Heart left ventricle (tissue), 13 donors: ENCODE results near the gene DUSP16.

Source experiments
- CTCF ChIP-seq, 12 donors: fragments of 200-600 bp; sonication (generic) in 4 of 12; IDR thresholded peaks; one replicate each; pipeline versions ENCODE4 v1.5.0 to v1.8.0; 2018 to 2022; ENCODE audit warnings: antibody characterized with exemption in 12 of 12, mild to moderate bottlenecking in 5 of 12
- POLR2A ChIP-seq, 2 donors: fragments of 450-650 bp; IDR thresholded peaks; one replicate each; pipeline ENCODE4 v1.6.1; 2017; ENCODE audit warnings: antibody characterized with exemption in 2 of 2, mild to moderate bottlenecking in 2 of 2, moderate library complexity in 2 of 2
- donor health status: ischemic (EF 13 %, LVEDD 7.1; RV severe dilation, severe dysfunction).
- donor health status: DM: no; HTN: yes; CAD: no.
- donor health status: DM: no; HTN: no; CAD: no.
- donor health status: ischemic (EF 25% LVEDD 6.9; RV normal size, moderate dysfunction).
- donor health status: ischemic (EF 25% LVEDD 5.7; RV mildly dilated, moderate dysfunction).
- donor health status: ischemic (EF 35%, LVEDD 5.7; RV mildly dilated, moderate dysfunction).
- donor health status: nonischemic (EF 11% LVEDD 7.7; RV severe dilation, severe dysfunction).
- donor health status: DM: yes; HTN: yes; CAD: no.
- donor health status: PGD.
- donor health status: ischemic (EF 29% LVEDD 5.4; RV normal size, mild dysfunction).
- donor health status: nonischemic (EF 23%, LVEDD 6.1; RV moderate dilation, normal function).

DNA sequence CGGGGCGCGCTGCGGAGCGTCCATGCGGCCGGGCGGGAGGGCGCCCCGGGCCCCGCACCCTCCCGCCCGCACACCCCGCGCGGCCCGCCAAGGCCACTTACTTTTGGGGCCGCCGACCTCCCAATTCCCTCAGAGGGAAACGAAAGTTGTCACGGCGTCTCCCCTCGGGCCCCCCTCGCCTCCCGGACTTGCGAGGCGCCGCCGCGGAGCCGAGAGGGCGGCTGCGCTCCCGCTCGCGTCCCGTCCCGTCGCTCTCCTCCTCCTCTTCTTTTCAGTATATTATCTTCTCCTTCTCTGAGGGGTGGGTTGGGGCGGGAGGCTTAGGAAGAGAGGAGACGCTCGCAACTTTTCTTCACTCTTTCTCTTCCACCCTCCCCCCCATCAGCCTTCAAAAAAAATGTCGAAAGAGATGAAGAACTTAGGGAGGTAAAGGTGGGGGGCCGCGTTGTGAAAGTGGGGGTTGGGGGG, 613 bp downstream of the DUSP16 start:
- TF ChIP-seq CTCF (IDR thresholded peaks at IDR 0.05) (no peak), POLR2A (IDR thresholded peaks at IDR 0.05) (no peak)
